ENCODE results near the gene DIDO1. TPM values are rescaled to one million over a fixed set of nuclear protein-coding genes. Genes with fewer than 3 reads are reported as not detected.

Gene DIDO1
- total RNA-seq, 1 donor from 2014 or later, result 53.6 TPM

- no peaks in the 10 kb centered on the region for H3K9me3 Mint-ChIP-seq (ENCODE audit: unreplicated experiment)
- no peak overlapping the region for H3K4me3 Mint-ChIP-seq (ENCODE audit: unreplicated experiment)
- no peaks in the 10 kb centered on the region for H3K27me3 Mint-ChIP-seq (ENCODE audit: unreplicated experiment)
- no peak for TF ChIP-seq CTCF (IDR thresholded peaks at IDR 0.05)
- H3K36me3 Mint-ChIP-seq (ENCODE audit: unreplicated experiment), result peaks cover 29% of the 10 kb centered on the region
- DNase-seq (ENCODE audit: extremely low spot score, unreplicated experiment), result no peak
- no peak overlapping the region for H3K27ac Mint-ChIP-seq (ENCODE audit: unreplicated experiment)
- H3K4me1 Mint-ChIP-seq (ENCODE audit: unreplicated experiment), result peaks cover 19% of the 10 kb centered on the region
These were observed 39.6 kb downstream of the DIDO1 start for GRCh38 chr20:62886709-62887058.

GRCh38 chr20:62885896-62886708 lies 40.2 kb downstream of the DIDO1 start:
- no peaks in the 10 kb centered on the region for H3K27me3 Mint-ChIP-seq (ENCODE audit: unreplicated experiment)
- peaks cover 19% of the 10 kb centered on the region for H3K4me1 Mint-ChIP-seq (ENCODE audit: unreplicated experiment)
- no peaks in the 10 kb centered on the region for H3K9me3 Mint-ChIP-seq (ENCODE audit: unreplicated experiment)
- DNase-seq (ENCODE audit: extremely low spot score, unreplicated experiment), result no peak
- no peak overlapping the region for H3K4me3 Mint-ChIP-seq (ENCODE audit: unreplicated experiment)
- peaks cover 30% of the 10 kb centered on the region for H3K36me3 Mint-ChIP-seq (ENCODE audit: unreplicated experiment)
- no peak for TF ChIP-seq CTCF (IDR thresholded peaks at IDR 0.05)
- no peak overlapping the region for H3K27ac Mint-ChIP-seq (ENCODE audit: unreplicated experiment)

- Mint-ChIP-seq H3K9me3 (ENCODE audit: unreplicated experiment) (no peaks in the 10 kb centered on the region), H3K36me3 (ENCODE audit: unreplicated experiment) (peaks cover 25% of the 10 kb centered on the region), H3K4me3 (ENCODE audit: unreplicated experiment) (no peak overlapping the region), H3K4me1 (ENCODE audit: unreplicated experiment) (peaks cover 19% of the 10 kb centered on the region), H3K27me3 (ENCODE audit: unreplicated experiment) (no peaks in the 10 kb centered on the region), H3K27ac (ENCODE audit: unreplicated experiment) (no peak overlapping the region)
- DNase-seq (ENCODE audit: extremely low spot score, unreplicated experiment), result no peak
- TF ChIP-seq CTCF (IDR thresholded peaks at IDR 0.05), result no peak
These were observed 41.0 kb downstream of the DIDO1 start for GRCh38 chr20:62885046-62885895.

GRCh38 chr20:62884556-62884955 lies 41.7 kb downstream of the DIDO1 start:
- Mint-ChIP-seq H3K4me1 (ENCODE audit: unreplicated experiment) (peaks cover 19% of the 10 kb centered on the region), H3K9me3 (ENCODE audit: unreplicated experiment) (no peaks in the 10 kb centered on the region), H3K27me3 (ENCODE audit: unreplicated experiment) (no peaks in the 10 kb centered on the region), H3K4me3 (ENCODE audit: unreplicated experiment) (no peak overlapping the region), H3K36me3 (ENCODE audit: unreplicated experiment) (peaks cover 22% of the 10 kb centered on the region), H3K27ac (ENCODE audit: unreplicated experiment) (no peak overlapping the region)
- no peak for TF ChIP-seq CTCF (IDR thresholded peaks at IDR 0.05)
- no peak for DNase-seq (ENCODE audit: extremely low spot score, unreplicated experiment)

- H3K36me3 Mint-ChIP-seq (ENCODE audit: unreplicated experiment), result peaks cover 19% of the 10 kb centered on the region
- DNase-seq (ENCODE audit: extremely low spot score, unreplicated experiment), result no peak
- no peak overlapping the region for H3K27ac Mint-ChIP-seq (ENCODE audit: unreplicated experiment)
- no peaks in the 10 kb centered on the region for H3K27me3 Mint-ChIP-seq (ENCODE audit: unreplicated experiment)
- H3K4me3 Mint-ChIP-seq (ENCODE audit: unreplicated experiment), result no peak overlapping the region
- TF ChIP-seq CTCF (IDR thresholded peaks at IDR 0.05), result no peak
- H3K9me3 Mint-ChIP-seq (ENCODE audit: unreplicated experiment), result no peaks in the 10 kb centered on the region
- peaks cover 10% of the 10 kb centered on the region for H3K4me1 Mint-ChIP-seq (ENCODE audit: unreplicated experiment)
These were observed 43.9 kb downstream of the DIDO1 start for GRCh38 chr20:62882426-62882825.

Data from osteocyte (in vitro differentiated cells).